Esophagus squamous epithelium (tissue), 5 donors: Measurements from ENCODE around the gene WNT7B. TPM values are rescaled to one million over a fixed set of nuclear protein-coding genes. Genes with fewer than 3 reads are reported as not detected.

ENCODE experiments used
- DNase-seq: peaks from one replicate; lab custom pipeline; 2025; lab: John Stamatoyannopoulos, UW
- H3K27ac ChIP-seq, 4 donors: fragments of 200-600 bp; sonication (generic); one replicate each; pipeline ENCODE4 v1.5.1; 2016 to 2019; ENCODE audit warnings: mild to moderate bottlenecking in 1 of 4
- H3K27me3 ChIP-seq, 4 donors: fragments of 200-600 bp; sonication (generic); 1 replicate in 3 of 4; 2 replicates in 1 of 4; pipeline versions ENCODE4 v1.5.1 to v1.6.0; 2017 to 2021; ENCODE audit warnings: antibody characterized with exemption in 1 of 4
- H3K36me3 ChIP-seq, 3 donors: fragments of 200-600 bp; sonication (generic); one replicate each; pipeline ENCODE4 v1.5.1; 2016 to 2019
- H3K4me1 ChIP-seq, 3 donors: fragments of 200-600 bp; sonication (generic); one replicate each; pipeline ENCODE4 v1.5.1; 2017 to 2019
- H3K4me3 ChIP-seq, 4 donors: fragments of 200-600 bp; sonication (generic); 1 replicate in 3 of 4; 2 replicates in 1 of 4; pipeline ENCODE4 v1.5.1; 2016 to 2019; ENCODE audit warnings: mild to moderate bottlenecking in 2 of 4, moderate library complexity in 1 of 4
- H3K9me3 ChIP-seq, 3 donors: fragments of 200-600 bp; sonication (generic); one replicate each; pipeline ENCODE4 v1.5.1; 2016 to 2019
- POLR2A ChIP-seq, 4 donors: fragments of 450-650 bp; IDR thresholded peaks; one replicate each; pipeline ENCODE4 v1.6.1; 2017; ENCODE audit warnings: antibody characterized with exemption in 4 of 4, mild to moderate bottlenecking in 4 of 4, moderate library complexity in 3 of 4
- WGBS, 2 donors: methylation state at CpG; one replicate each; pipeline ENCODE4 v1.1.5; 2018; 5-methylcytosine and 5-hydroxymethylcytosine counted together
- intact Hi-C: fragments of 100-400 bp; cut with DNase I; formaldehyde crosslinking; loops from one replicate; pipeline ENCODE4 v1.15.0; 2022
- total RNA-seq, 4 donors: library from RNA; depleted of rRNA; stranded (reverse); fragments of >200 nt; gene quantifications; one replicate each; pipeline ENCODE4 v1.1.0, GENCODE V29; 2016
- TF ChIP-seq, protein P1 (sequence below), 6 experiments: fragments of 450-650 bp in 4 of 6; fragments of 200-600 bp in 2 of 6; sonication (generic) in 2 of 6; IDR thresholded peaks; one replicate each; pipeline ENCODE4 v1.5.1; 2016 to 2019; ENCODE audit warnings: antibody characterized with exemption in 6 of 6, mild to moderate bottlenecking in 4 of 6, moderate library complexity in 4 of 6
- donor health status: DM: yes; HTN: yes; CAD: no.

The WNT7B gene
- total RNA-seq, 4 donors from 2014 or later, result 10.6 to 27.0 (median 16.1) TPM

DNA sequence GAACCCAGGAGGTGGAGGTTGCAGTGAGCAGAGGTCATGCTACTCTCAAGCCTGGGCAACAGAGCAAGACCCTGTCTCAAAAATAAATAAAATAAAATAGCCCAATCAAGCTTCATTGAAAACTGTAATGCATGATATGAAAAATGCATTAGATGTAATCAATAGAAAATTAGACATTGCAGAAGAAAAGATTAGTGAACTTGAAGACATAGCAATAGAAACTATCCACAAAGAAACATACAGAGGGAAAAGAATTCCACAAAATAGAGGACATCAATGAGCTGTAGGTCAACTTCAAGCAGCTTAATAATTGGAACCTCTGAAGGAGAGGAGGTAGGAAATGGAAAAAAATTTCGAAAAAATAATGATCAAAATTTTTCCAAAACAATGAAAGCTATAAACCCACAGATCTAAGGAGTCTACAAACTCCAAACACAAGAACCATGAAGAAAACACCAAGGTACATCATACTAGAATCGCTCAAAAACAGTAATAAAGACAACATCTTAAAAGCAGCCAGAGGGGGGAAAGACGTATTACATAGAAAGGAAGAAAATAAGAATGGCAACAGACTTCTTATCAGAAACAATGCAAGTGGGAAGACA lies 104.2 kb downstream of the WNT7B start:
- peaks cover 2 to 10% (median 4%) of the 10 kb centered on the region in 3 donors for H3K4me1 ChIP-seq
- WGBS, 2 donors, result 87 to 93% methylated on average over 3 of the region's 3 CpGs
- no peak overlapping the region for H3K4me3 ChIP-seq
- peaks cover 0 to 12% (median 0%) of the 10 kb centered on the region in 3 donors for H3K9me3 ChIP-seq
- peaks cover 0 to 46% (median 0%) of the 10 kb centered on the region in 4 donors for H3K27me3 ChIP-seq
- H3K27ac ChIP-seq, result no peak overlapping the region
- H3K36me3 ChIP-seq, result no peaks in the 10 kb centered on the region
- DNase-seq, result no peak
- intact Hi-C loops, result no loop called here
- TF ChIP-seq POLR2A (IDR thresholded peaks at IDR 0.05), result no peak
- TF ChIP-seq, protein P1, sequence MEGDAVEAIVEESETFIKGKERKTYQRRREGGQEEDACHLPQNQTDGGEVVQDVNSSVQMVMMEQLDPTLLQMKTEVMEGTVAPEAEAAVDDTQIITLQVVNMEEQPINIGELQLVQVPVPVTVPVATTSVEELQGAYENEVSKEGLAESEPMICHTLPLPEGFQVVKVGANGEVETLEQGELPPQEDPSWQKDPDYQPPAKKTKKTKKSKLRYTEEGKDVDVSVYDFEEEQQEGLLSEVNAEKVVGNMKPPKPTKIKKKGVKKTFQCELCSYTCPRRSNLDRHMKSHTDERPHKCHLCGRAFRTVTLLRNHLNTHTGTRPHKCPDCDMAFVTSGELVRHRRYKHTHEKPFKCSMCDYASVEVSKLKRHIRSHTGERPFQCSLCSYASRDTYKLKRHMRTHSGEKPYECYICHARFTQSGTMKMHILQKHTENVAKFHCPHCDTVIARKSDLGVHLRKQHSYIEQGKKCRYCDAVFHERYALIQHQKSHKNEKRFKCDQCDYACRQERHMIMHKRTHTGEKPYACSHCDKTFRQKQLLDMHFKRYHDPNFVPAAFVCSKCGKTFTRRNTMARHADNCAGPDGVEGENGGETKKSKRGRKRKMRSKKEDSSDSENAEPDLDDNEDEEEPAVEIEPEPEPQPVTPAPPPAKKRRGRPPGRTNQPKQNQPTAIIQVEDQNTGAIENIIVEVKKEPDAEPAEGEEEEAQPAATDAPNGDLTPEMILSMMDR (IDR thresholded peaks at IDR 0.05), result no peak

GRCh38 chr22:45871721-45872120 lies 105.2 kb downstream of the WNT7B start:
- Histone ChIP-seq H3K4me1 (peaks cover 13 to 21% (median 14%) of the 10 kb centered on the region in 3 donors), H3K9me3 (peaks cover 0 to 12% (median 0%) of the 10 kb centered on the region in 3 donors), H3K27ac (no peak overlapping the region), H3K4me3 (no peak overlapping the region), H3K36me3 (no peaks in the 10 kb centered on the region), H3K27me3 (peaks cover 0 to 46% (median 0%) of the 10 kb centered on the region in 4 donors)
- intact Hi-C loops, result no loop called here
- TF ChIP-seq, protein P1 (IDR thresholded peaks at IDR 0.05), result no peak
- no peak for TF ChIP-seq POLR2A (IDR thresholded peaks at IDR 0.05)
- DNase-seq, result no peak
- WGBS, 2 donors, result 61 to 85% methylated on average over 6 of the region's 6 CpGs

Other genes with a start within 250 kb of the WNT7B start
- 10 to 100 TPM in 2 of 4 donors, 1 to 10 TPM in 2; 7.7 to 18.5 (median 10.1) TPM for gene PPARA, start 173.4 kb upstream of the WNT7B start, total RNA-seq